ENCODE results near the gene ZNG1B. TPM values are rescaled to one million over a fixed set of nuclear protein-coding genes. Genes with fewer than 3 reads are reported as not detected.
"Not testable (repeated sequence)": the region's sequence is repeated elsewhere in the genome, so short reads cannot be mapped to it uniquely, and the experiment has no call there.

Gene ZNG1B
- total and polyA plus RNA-seq, 4 donors, result 13.4 to 38.9 (median 21.7) TPM

DNA sequence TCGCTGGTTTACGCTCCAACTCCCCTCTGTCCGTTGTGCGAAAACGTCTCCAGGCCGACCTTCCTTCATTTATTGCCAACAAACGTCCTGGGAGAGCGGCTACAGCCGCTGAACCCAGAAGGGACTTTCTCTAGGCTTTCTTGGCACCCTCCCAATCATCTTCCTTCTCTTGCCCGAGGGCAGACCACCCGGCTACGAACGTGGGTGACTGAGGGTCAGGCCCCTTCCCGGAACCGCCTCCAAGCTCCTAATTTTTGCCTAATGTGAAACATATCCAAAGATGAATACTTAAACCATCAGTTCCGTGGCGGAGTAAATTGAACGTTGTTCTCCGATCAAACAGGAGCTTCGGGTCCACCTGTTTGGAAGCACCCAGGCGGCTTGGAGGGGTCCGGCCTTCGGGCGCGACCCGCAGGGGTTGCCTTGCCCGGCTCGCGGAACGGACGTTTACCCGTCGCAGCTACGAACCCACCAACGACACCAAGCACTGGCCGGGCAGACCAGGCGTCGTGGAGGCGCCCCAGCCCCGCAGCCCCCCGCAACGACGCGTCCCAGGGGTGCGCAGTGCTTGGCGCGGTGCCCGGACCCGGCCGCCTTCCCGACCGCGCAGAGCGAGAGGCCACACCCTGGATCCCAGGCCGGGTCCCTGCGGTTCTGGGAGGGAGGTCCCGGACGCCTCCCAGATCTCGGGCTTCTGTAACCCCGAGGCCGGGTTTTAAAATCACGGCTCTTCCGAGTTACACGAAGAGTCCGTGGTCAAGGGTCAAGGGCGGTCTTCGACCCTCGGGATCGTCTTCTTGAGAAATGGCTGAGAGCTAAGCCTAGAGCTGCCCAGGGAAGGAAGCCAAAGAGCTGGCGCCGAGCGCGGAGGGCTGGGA lies 65.0 kb downstream of the ZNG1B start:
- Histone ChIP-seq H3K4me1 (ENCODE audit: control insufficient read depth in 4 of 4, insufficient read depth in 4 of 4, low read length in 3 of 4) (peaks cover 0 to 13% (median 7%) of the 10 kb centered on the region in 4 donors), H3K4me3 (ENCODE audit: low read depth in 1 of 3, low read length in 3 of 3) (peak overlapping the region in 2 of 3 donors; percentile 40 to 41)
- not testable (repeated sequence) for H3K36me3 ChIP-seq (ENCODE audit: control insufficient read depth in 4 of 4, insufficient read depth in 3 of 4, low read depth in 1 of 4, low read length in 3 of 4); H3K27me3 ChIP-seq (ENCODE audit: control insufficient read depth in 4 of 4, insufficient read depth in 4 of 4, low read length in 3 of 4); H3K9ac ChIP-seq (ENCODE audit: low read depth in 1 of 2, low read length in 2 of 2); H3K9me3 ChIP-seq (ENCODE audit: control insufficient read depth in 4 of 4, low read length in 3 of 4); H3K27ac ChIP-seq (ENCODE audit: low read depth in 1 of 2, low read length in 2 of 2)
- 4% methylated on average over 70 of the region's 73 CpGs for WGBS
- DNase-seq (ENCODE audit: low spot score), result peak; percentile 59

DNA sequence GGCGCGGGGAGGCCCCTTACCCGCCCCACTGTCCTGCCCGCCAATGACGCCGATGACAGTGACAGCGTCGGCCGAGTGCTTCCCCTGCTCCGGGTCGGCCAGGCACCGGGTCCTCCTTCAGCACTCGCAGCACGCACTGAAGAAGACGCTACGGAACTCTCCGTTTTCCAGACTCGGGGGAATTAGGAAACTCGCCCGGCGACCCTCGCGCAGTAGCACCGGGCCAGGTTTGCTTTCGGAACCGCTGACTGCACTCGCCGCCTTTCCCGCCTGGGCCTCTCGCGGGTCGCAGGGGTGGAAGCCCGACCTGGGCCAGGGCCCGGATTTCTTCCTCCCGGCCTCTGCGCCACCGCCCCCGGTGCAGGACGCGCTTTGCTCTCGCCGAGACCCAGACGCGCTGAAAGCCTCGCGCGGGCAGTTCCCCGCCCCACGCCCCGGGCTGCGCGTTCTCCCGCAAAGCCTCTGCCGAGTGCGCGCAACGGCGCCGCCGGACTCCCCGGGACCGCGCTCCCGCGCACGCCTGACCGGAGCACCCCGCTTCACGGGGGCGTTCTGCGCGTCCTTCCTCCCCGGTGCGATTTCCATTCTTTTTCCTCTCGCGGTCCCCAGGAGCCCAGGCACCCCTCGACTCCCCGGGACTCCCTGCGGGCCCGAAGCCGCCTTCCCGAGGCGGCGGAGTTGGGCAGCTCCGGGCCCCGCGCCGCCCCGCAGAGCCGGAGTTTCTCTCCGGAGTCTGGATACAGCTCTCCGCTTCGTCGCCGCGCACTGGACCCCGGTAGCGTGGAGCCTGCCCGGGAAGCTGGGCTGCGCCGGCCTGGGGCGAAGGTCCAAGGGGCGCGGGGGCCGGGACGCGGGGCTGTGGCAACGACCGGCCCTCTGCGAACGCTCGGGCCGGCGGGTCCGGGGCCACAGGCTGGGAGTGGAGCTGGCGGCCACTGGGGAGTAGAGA lies 65.9 kb downstream of the ZNG1B start:
- H3K4me3 ChIP-seq (ENCODE audit: low read depth in 1 of 3, low read length in 3 of 3), result peak overlapping the region in 2 of 3 donors; percentile 40 to 41
- not testable (repeated sequence) for H3K27me3 ChIP-seq (ENCODE audit: control insufficient read depth in 4 of 4, insufficient read depth in 4 of 4, low read length in 3 of 4); H3K36me3 ChIP-seq (ENCODE audit: control insufficient read depth in 4 of 4, insufficient read depth in 3 of 4, low read depth in 1 of 4, low read length in 3 of 4); H3K27ac ChIP-seq (ENCODE audit: low read depth in 1 of 2, low read length in 2 of 2); H3K9me3 ChIP-seq (ENCODE audit: control insufficient read depth in 4 of 4, low read length in 3 of 4); H3K9ac ChIP-seq (ENCODE audit: low read depth in 1 of 2, low read length in 2 of 2)
- DNase-seq (ENCODE audit: low spot score), result peak; percentile 62
- WGBS, result 2% methylated on average over 116 of the region's 116 CpGs
- peaks cover 0 to 13% (median 7%) of the 10 kb centered on the region in 4 donors for H3K4me1 ChIP-seq (ENCODE audit: control insufficient read depth in 4 of 4, insufficient read depth in 4 of 4, low read length in 3 of 4)

DNA sequence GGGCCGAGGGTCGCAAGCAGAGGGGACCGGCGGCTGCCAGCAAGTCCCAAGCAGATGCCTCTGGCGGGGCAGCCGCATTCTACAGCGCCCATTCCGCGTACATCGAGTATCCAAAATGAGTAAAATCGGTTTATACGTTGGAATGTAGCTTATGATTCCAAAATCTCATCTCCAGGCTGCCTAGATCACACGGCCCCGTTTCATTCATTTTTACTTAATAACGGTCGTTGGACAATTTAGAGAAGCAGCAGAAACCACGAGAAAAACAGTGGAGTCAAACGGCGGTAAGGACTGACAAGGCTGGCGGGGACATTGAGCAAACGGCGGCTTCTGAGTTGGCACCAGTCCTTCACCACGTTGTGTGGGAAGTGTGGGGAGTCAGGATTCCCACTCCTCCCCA lies 66.6 kb downstream of the ZNG1B start:
- peaks cover 0 to 13% (median 7%) of the 10 kb centered on the region in 4 donors for H3K4me1 ChIP-seq (ENCODE audit: control insufficient read depth in 4 of 4, insufficient read depth in 4 of 4, low read length in 3 of 4)
- not testable (repeated sequence) for H3K9ac ChIP-seq (ENCODE audit: low read depth in 1 of 2, low read length in 2 of 2); H3K9me3 ChIP-seq (ENCODE audit: control insufficient read depth in 4 of 4, low read length in 3 of 4); H3K27me3 ChIP-seq (ENCODE audit: control insufficient read depth in 4 of 4, insufficient read depth in 4 of 4, low read length in 3 of 4); H3K27ac ChIP-seq (ENCODE audit: low read depth in 1 of 2, low read length in 2 of 2); H3K4me3 ChIP-seq (ENCODE audit: low read depth in 1 of 3, low read length in 3 of 3); H3K36me3 ChIP-seq (ENCODE audit: control insufficient read depth in 4 of 4, insufficient read depth in 3 of 4, low read depth in 1 of 4, low read length in 3 of 4)
- 8% methylated on average over 19 of the region's 23 CpGs for WGBS
- peak; percentile 43 for DNase-seq (ENCODE audit: low spot score)

GRCh38 chr2:113507394-113508140 lies 70.1 kb downstream of the ZNG1B start:
- not testable (repeated sequence) for H3K27me3 ChIP-seq (ENCODE audit: control insufficient read depth in 4 of 4, insufficient read depth in 4 of 4, low read length in 3 of 4); H3K9ac ChIP-seq (ENCODE audit: low read depth in 1 of 2, low read length in 2 of 2); H3K36me3 ChIP-seq (ENCODE audit: control insufficient read depth in 4 of 4, insufficient read depth in 3 of 4, low read depth in 1 of 4, low read length in 3 of 4); DNase-seq (ENCODE audit: low spot score); H3K9me3 ChIP-seq (ENCODE audit: control insufficient read depth in 4 of 4, low read length in 3 of 4); H3K4me3 ChIP-seq (ENCODE audit: low read depth in 1 of 3, low read length in 3 of 3); H3K27ac ChIP-seq (ENCODE audit: low read depth in 1 of 2, low read length in 2 of 2)
- 21% methylated on average over 12 of the region's 14 CpGs for WGBS
- H3K4me1 ChIP-seq (ENCODE audit: control insufficient read depth in 4 of 4, insufficient read depth in 4 of 4, low read length in 3 of 4), result peaks cover 0 to 13% (median 7%) of the 10 kb centered on the region in 4 donors

DNA sequence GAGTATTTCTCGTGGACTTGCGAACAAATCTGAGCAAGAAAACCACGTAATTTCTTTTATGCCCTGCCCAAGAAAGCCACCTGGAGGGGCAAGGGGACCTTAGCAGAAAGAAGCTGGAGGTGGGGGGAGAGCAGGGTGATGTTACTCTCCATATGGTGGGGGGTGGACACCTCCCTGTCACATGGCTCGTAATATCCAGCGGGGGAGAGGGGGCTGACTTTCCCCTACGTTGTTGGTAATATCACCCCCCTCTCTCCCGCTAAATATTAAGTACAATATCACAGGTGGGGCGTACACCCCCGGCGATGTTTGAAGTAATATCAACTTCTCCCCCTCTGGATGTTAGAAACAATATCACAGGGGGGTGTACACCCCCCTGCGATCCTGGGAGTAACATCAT lies 70.7 kb downstream of the ZNG1B start:
- DNase-seq (ENCODE audit: low spot score); H3K27me3 ChIP-seq (ENCODE audit: control insufficient read depth in 4 of 4, insufficient read depth in 4 of 4, low read length in 3 of 4): not testable (repeated sequence)
- WGBS, result 44% methylated on average over 10 of the region's 11 CpGs

GRCh38 chr2:113510913-113511312 lies 73.4 kb downstream of the ZNG1B start:
- WGBS, result 61% methylated on average over 2 of the region's 3 CpGs
- not testable (repeated sequence) for H3K4me1 ChIP-seq (ENCODE audit: control insufficient read depth in 4 of 4, insufficient read depth in 4 of 4, low read length in 3 of 4); H3K27ac ChIP-seq (ENCODE audit: low read depth in 1 of 2, low read length in 2 of 2); H3K9me3 ChIP-seq (ENCODE audit: control insufficient read depth in 4 of 4, low read length in 3 of 4); H3K27me3 ChIP-seq (ENCODE audit: control insufficient read depth in 4 of 4, insufficient read depth in 4 of 4, low read length in 3 of 4); H3K9ac ChIP-seq (ENCODE audit: low read depth in 1 of 2, low read length in 2 of 2); H3K36me3 ChIP-seq (ENCODE audit: control insufficient read depth in 4 of 4, insufficient read depth in 3 of 4, low read depth in 1 of 4, low read length in 3 of 4); H3K4me3 ChIP-seq (ENCODE audit: low read depth in 1 of 3, low read length in 3 of 3); DNase-seq (ENCODE audit: low spot score)

More for the DNA sequence above, 70.7 kb downstream of the ZNG1B start:
- not testable (repeated sequence) for H3K4me1 ChIP-seq (ENCODE audit: control insufficient read depth in 4 of 4, insufficient read depth in 4 of 4, low read length in 3 of 4); H3K9me3 ChIP-seq (ENCODE audit: control insufficient read depth in 4 of 4, low read length in 3 of 4); H3K4me3 ChIP-seq (ENCODE audit: low read depth in 1 of 3, low read length in 3 of 3); H3K9ac ChIP-seq (ENCODE audit: low read depth in 1 of 2, low read length in 2 of 2); H3K36me3 ChIP-seq (ENCODE audit: control insufficient read depth in 4 of 4, insufficient read depth in 3 of 4, low read depth in 1 of 4, low read length in 3 of 4); H3K27ac ChIP-seq (ENCODE audit: low read depth in 1 of 2, low read length in 2 of 2)

GRCh38 chr2:113511859-113512258 lies 74.4 kb downstream of the ZNG1B start:
- not testable (repeated sequence) for H3K4me3 ChIP-seq (ENCODE audit: low read depth in 1 of 3, low read length in 3 of 3); H3K9me3 ChIP-seq (ENCODE audit: control insufficient read depth in 4 of 4, low read length in 3 of 4); H3K27ac ChIP-seq (ENCODE audit: low read depth in 1 of 2, low read length in 2 of 2); H3K36me3 ChIP-seq (ENCODE audit: control insufficient read depth in 4 of 4, insufficient read depth in 3 of 4, low read depth in 1 of 4, low read length in 3 of 4); H3K4me1 ChIP-seq (ENCODE audit: control insufficient read depth in 4 of 4, insufficient read depth in 4 of 4, low read length in 3 of 4); H3K9ac ChIP-seq (ENCODE audit: low read depth in 1 of 2, low read length in 2 of 2); H3K27me3 ChIP-seq (ENCODE audit: control insufficient read depth in 4 of 4, insufficient read depth in 4 of 4, low read length in 3 of 4); DNase-seq (ENCODE audit: low spot score)
- WGBS, result 74% methylated on average over 14 of the region's 14 CpGs

All from liver (tissue), 9 donors.